Stimulated activated CD8-positive, alpha-beta memory T cell treated with anti-CD3 and anti-CD28 coated beads, Interleukin-7, amount 100 ng/mL, for 4 hours (primary cell): Measurements from ENCODE around the gene CUEDC1.

ENCODE experiments used
- DNase-seq, 2 donors: peaks; one replicate each; pipeline ENCODE4 v3.0.0-alpha.2; 2020; ENCODE audit warnings: low read depth in 2 of 2

Gene CUEDC1

DNA sequence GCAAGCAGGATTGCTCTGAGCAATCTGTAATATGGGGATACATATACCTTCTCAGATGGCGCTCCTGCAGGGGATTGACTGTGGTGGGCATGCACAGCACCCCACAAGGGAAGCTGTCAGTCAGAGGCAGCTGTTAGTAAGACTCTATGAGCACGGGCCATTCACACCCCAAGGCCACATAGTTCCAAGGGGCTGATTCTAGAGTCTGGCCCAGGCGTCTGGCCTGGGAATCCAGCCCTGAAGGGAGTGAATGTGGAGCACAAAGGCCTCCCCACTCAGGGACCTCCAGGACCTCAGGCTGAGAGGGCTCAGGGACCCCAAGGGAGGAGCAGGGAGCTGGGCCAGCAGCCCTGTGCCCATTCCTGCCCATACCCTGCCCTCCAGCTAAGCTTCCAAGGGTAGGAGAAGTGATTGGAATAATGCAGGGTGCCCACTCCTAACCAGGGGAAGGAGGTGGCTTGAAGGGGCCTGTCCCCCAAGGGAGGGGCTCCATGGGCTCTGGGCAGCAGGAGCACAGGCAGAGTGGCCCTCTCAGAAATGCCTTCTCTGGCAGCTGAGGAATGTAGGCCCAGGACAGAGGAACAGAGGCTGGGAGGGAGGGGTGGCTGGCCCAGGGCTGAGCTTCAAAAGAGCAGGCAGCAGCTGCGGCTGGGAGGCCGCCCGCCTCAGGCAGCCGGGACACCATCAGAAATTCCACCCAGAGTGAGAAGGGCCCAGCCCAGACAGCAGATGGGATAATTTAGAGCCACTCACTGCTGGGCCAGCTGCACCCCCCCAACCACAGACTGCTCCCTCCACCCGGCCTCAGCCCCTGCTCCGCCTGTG, 56.5 kb downstream of the CUEDC1 start:
- DNase-seq, result no peak

- DNase-seq, result no peak
These were observed 59.7 kb downstream of the CUEDC1 start for GRCh38 chr17:57895382-57896060.

GRCh38 chr17:57894848-57895247, 60.4 kb downstream of the CUEDC1 start:
- no peak for DNase-seq

GRCh38 chr17:57892820-57893595, 62.2 kb downstream of the CUEDC1 start:
- DNase-seq, result no peak

GRCh38 chr17:57892146-57892819, 62.9 kb downstream of the CUEDC1 start:
- peak; percentile 58 to 59 for DNase-seq

DNA sequence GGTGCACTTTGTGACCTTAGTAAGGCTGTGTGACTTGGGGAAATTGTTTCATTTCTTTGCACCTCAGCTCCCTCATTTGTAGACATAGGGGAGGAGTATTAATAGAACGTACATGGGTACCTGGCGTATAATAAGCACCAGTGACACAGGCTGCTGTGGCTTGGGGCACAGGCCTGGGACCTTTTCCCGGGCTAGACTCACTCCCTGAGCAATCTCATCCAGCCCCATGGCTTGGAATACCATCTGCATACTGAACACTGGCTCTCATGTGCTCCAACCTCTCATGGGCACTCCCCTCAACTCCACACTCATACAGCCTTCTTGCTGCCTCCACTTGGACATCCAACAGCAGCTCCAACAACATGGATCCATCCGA, 64.4 kb downstream of the CUEDC1 start:
- no peak for DNase-seq

GRCh38 chr17:57889892-57890856, 65.0 kb downstream of the CUEDC1 start:
- DNase-seq, result no peak

DNA sequence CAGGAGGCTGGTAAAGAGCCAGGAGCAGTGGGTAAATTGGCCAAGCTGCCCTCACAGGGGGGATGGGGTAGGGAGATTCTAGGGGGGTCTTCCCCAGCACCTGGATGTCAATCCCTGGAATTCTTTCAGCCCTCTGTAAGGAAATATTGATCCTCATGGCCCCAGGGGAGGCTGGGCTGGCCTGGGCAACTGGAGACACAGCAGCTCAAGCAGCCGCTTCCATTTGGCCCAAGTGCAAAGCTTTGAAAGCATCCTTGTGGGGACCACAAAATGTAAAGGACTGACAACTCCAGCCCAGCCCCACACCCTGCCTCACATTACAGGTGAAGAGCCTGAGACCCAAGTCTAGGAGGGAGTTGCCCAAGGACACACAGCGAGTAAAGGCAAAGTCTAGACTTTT, 66.0 kb downstream of the CUEDC1 start:
- no peak for DNase-seq

DNA sequence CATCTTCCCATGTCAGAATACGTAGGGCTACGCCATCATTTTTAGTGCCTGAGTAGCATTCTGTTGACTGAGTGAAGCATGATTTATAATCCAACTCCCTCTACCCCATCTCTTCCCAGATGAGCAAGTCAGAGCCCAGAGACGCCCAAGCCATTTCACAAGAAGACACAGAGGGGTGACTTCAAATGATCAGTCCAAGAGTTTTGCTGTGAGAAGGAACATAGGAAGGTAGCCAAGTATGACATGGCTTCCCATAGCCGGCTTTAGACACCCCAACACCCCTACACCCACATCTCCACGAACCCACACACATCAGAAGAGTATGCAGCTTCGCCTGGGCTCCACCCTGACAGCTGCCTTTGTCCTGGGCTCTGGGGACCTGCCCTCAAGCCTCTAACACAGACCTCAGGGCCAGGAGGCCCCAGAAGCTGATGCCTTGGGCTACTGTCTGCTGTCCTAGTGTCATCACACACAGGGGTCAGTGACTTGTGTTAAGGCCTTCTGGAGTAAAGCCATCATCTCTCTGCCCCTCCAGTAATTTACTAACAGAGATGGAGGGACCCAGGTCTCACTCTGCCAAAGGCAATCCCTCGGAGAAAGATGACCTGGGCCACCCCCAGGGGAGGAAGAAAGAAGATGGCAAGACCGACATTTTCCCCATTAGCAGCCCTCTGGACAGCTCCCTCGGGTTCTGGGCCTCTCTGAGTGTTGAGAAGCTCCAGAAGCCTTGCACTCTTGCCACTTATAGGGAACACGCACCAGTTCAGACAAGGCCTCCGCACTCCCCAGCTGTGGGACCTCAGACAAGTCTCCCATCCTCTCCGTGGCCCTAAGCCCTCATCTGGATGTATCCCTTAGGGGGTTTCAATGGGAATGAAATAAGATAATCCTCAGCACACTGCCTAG, 66.6 kb downstream of the CUEDC1 start:
- DNase-seq, result no peak

- no peak for DNase-seq
These were observed 68.1 kb downstream of the CUEDC1 start for GRCh38 chr17:57887161-57887560.

- DNase-seq, result no peak
These were observed 69.2 kb downstream of the CUEDC1 start for GRCh38 chr17:57886020-57886419.

GRCh38 chr17:57885148-57885915, 69.9 kb downstream of the CUEDC1 start:
- no peak for DNase-seq

DNA sequence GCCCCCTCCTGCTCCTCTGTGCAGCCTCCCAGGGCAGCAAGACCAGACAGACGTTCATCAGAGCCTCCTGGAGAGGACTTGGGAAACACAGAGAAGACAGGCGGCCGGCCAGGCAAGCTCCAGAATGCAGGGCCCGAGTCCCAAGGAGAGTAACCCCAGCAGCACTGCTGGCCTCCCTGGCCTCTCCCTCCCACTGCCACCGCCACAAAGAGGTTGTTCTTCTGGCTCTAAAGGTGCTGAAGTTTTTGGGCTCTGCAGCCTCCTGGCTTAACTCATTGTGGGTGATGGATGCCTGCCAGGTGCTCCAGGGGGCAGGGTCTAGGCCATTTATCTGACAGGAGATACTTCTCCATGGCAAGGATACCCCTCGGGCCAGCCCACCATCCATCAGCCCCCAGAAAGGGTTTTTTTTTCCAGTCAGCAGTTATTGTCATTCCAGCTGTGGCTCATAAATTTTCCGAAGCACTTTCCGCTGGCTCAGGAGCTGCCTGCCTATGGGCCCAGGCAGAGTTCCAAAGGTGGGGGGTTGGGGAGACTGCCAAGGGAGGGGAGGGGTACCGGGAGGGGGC, 73.3 kb downstream of the CUEDC1 start:
- no peak for DNase-seq

GRCh38 chr17:57881143-57881542, 74.1 kb downstream of the CUEDC1 start:
- DNase-seq, result no peak

GRCh38 chr17:57880086-57880456, 75.1 kb downstream of the CUEDC1 start:
- DNase-seq, result no peak

DNA sequence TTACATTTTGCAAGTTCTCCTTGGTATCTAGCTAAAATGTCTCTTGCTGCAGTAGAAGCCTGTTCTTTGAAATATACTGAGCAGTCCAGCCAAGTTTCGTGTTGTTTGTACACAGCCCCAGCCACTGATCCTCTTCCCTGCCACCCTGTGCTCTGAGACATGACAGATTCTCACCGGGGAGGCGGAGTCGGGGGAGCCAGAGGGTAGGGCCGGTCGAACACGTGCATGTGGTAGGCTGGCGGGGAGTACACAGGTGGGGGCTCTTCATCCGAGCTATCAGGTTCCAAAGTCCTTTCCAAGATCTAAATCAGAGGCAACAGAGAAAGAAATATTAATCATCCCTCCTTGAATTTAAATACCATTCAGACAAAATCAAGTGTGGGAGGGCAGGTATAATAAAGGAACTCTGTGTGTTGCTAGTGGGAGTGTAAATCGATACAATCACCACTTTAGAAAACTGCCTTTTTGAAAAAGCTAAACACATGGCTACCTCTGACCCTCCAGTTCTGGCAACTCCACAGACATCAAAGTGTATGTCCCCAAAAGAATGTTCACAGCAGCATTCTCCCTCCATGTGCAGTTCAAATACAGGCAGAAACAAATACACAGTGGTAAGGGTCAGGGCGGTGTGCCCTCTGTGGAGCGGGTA, 75.7 kb downstream of the CUEDC1 start:
- no peak for DNase-seq

- no peak for DNase-seq
These were observed 77.3 kb downstream of the CUEDC1 start for GRCh38 chr17:57877803-57878377.

DNA sequence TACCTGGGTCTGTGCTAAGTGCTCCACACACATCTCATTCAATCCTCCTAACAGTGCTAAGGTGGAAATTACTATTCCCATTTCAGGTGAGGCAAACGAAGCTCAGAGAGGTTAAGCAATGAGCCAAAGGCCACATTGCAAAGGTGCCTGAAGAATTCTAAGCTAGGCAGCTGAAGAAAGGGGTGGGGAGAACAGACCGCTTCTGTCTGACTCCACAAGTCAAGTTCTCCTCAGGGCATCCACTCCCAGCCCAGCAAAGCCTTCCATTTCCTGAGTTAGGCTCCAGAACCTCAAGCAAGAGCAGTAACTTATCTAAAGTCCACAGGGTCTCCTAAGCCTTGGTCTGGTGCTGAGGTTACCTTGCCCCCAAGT, 78.4 kb downstream of the CUEDC1 start:
- no peak for DNase-seq
